Astrocyte (in vitro differentiated cells and primary cell): Measurements from ENCODE around the gene SLC18B1. TPM values are rescaled to one million over a fixed set of nuclear protein-coding genes. Genes with fewer than 3 reads are reported as not detected.

Experiments used
- DNase-seq: peaks from one replicate; pipeline ENCODE4 v3.0.0-alpha.2; 2010; ENCODE audit warnings: low read depth
- FAIRE-seq: peaks from 2 replicates; lab custom pipeline; 2011; peaks lifted over from hg19 to GRCh38; lab: Jason Lieb, UNC
- H2AFZ ChIP-seq: 2 replicates; pipeline ENCODE4 v1.6.0; 2012; ENCODE audit warnings: low read depth, low read length, inconsistent platforms
- H3K27ac ChIP-seq: 2 replicates; pipeline ENCODE4 v1.5.1; 2011; ENCODE audit warnings: low read depth, low read length, inconsistent platforms
- H3K27me3 ChIP-seq: 2 replicates; pipeline ENCODE4 v1.6.0; 2011; ENCODE audit warnings: low read length, inconsistent platforms; ENCODE audit not compliant: insufficient read depth
- H3K36me3 ChIP-seq: 2 replicates; pipeline ENCODE4 v1.5.1; 2011; ENCODE audit warnings: low read length, inconsistent platforms; ENCODE audit not compliant: insufficient read depth
- H3K4me1 ChIP-seq: 2 replicates; pipeline ENCODE4 v1.5.1; 2011; ENCODE audit warnings: low read length, inconsistent platforms; ENCODE audit not compliant: insufficient read depth
- H3K4me2 ChIP-seq: 2 replicates; pipeline ENCODE4 v1.6.0; 2012; ENCODE audit warnings: low read length, inconsistent platforms
- H3K4me3 ChIP-seq: 2 replicates; pipeline ENCODE4 v1.5.1; 2011; ENCODE audit warnings: low read depth, mild to moderate bottlenecking, low read length, inconsistent platforms; ENCODE audit not compliant: insufficient read depth
- H3K79me2 ChIP-seq: 2 replicates; pipeline ENCODE4 v1.6.0; 2012; ENCODE audit warnings: mild to moderate bottlenecking, low read length, inconsistent platforms; ENCODE audit not compliant: insufficient read depth
- H3K9ac ChIP-seq: 2 replicates; pipeline ENCODE4 v1.6.0; 2012; ENCODE audit warnings: mild to moderate bottlenecking, low read length, inconsistent platforms
- H3K9me3 ChIP-seq: 2 replicates; pipeline ENCODE4 v1.5.1; 2012; ENCODE audit warnings: low read depth, mild to moderate bottlenecking, low read length, inconsistent platforms; ENCODE audit not compliant: insufficient read depth
- H4K20me1 ChIP-seq: 2 replicates; pipeline ENCODE4 v1.6.0; 2012; ENCODE audit warnings: low read length, inconsistent platforms; ENCODE audit not compliant: insufficient read depth
- H3K27ac Mint-ChIP-seq: one replicate; pipeline ENCODE4 v1.8.0; 2021; ENCODE audit warnings: mild to moderate bottlenecking, mixed read lengths; ENCODE audit not compliant: unreplicated experiment
- H3K27me3 Mint-ChIP-seq: one replicate; pipeline ENCODE4 v1.8.0; 2021; ENCODE audit warnings: low read depth, mixed read lengths; ENCODE audit not compliant: unreplicated experiment
- H3K36me3 Mint-ChIP-seq: one replicate; pipeline ENCODE4 v1.8.0; 2021; ENCODE audit warnings: low read depth, mixed read lengths; ENCODE audit not compliant: unreplicated experiment
- H3K4me1 Mint-ChIP-seq: one replicate; pipeline ENCODE4 v1.8.0; 2021; ENCODE audit warnings: low read depth, mixed read lengths; ENCODE audit not compliant: unreplicated experiment
- H3K4me3 Mint-ChIP-seq: one replicate; pipeline ENCODE4 v1.8.0; 2021; ENCODE audit warnings: mild to moderate bottlenecking, moderate library complexity, mixed read lengths; ENCODE audit not compliant: unreplicated experiment
- H3K9me3 Mint-ChIP-seq: one replicate; pipeline ENCODE4 v1.8.0; 2021; ENCODE audit warnings: mild to moderate bottlenecking, mixed read lengths; ENCODE audit not compliant: unreplicated experiment
- EZH2 ChIP-seq: IDR thresholded peaks from 2 replicates; pipeline ENCODE4 v1.6.1; 2012; ENCODE audit warnings: mild to moderate bottlenecking, low read length, inconsistent platforms; ENCODE audit not compliant: insufficient read depth
- total RNA-seq: library from RNA; stranded (reverse); gene quantifications from 2 replicates; pipeline ENCODE4 v1.2.1, GENCODE V29; 2021
- TF ChIP-seq, protein P1 (sequence below): IDR thresholded peaks from 2 replicates; pipeline ENCODE4 v1.5.1; 2011; ENCODE audit warnings: low read depth, mild to moderate bottlenecking, inconsistent platforms, low read length, moderate library complexity; ENCODE audit not compliant: insufficient read depth

Gene SLC18B1
- total RNA-seq, 1 donor from 2014 or later = 8.2 TPM

DNA sequence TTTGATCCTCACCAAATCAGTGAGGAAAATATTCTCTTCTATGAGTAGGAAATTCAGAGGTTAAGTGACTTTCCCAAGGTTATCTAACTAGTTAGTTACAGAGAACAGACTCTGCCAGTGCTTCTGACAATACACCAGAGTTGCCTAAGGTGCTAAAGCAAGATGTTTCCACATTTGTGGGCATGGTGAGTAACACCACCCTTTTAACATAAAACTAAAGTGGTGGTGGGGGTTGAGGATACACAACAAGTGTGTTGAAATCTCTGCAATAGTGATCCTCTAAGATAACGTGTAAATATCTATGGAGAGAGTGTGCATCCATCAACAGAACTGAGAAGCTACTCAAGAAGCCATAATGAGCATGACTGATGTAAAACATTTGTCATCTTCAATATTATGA, 52.4 kb downstream of the SLC18B1 start:
- H3K36me3 Mint-ChIP-seq = no peaks in the 10 kb centered on the region
- no peaks in the 10 kb centered on the region for H3K4me1 Mint-ChIP-seq
- H3K79me2 ChIP-seq = no peaks in the 10 kb centered on the region
- peaks cover 2% of the 10 kb centered on the region for H3K9me3 Mint-ChIP-seq
- no peak overlapping the region for H3K4me3 Mint-ChIP-seq
- no peaks in the 10 kb centered on the region for H3K36me3 ChIP-seq
- no peak overlapping the region for H3K27ac Mint-ChIP-seq
- H3K9me3 ChIP-seq = no peaks in the 10 kb centered on the region
- H3K4me3 ChIP-seq = no peak overlapping the region
- H3K4me1 ChIP-seq = no peaks in the 10 kb centered on the region
- H3K27me3 ChIP-seq = no peaks in the 10 kb centered on the region
- DNase-seq (no peak), FAIRE-seq (no peak)
- TF ChIP-seq, protein P1, sequence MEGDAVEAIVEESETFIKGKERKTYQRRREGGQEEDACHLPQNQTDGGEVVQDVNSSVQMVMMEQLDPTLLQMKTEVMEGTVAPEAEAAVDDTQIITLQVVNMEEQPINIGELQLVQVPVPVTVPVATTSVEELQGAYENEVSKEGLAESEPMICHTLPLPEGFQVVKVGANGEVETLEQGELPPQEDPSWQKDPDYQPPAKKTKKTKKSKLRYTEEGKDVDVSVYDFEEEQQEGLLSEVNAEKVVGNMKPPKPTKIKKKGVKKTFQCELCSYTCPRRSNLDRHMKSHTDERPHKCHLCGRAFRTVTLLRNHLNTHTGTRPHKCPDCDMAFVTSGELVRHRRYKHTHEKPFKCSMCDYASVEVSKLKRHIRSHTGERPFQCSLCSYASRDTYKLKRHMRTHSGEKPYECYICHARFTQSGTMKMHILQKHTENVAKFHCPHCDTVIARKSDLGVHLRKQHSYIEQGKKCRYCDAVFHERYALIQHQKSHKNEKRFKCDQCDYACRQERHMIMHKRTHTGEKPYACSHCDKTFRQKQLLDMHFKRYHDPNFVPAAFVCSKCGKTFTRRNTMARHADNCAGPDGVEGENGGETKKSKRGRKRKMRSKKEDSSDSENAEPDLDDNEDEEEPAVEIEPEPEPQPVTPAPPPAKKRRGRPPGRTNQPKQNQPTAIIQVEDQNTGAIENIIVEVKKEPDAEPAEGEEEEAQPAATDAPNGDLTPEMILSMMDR = no peak
- no peak for TF ChIP-seq EZH2
- H3K27me3 Mint-ChIP-seq = peaks cover 3% of the 10 kb centered on the region
- no peak overlapping the region for H2AFZ ChIP-seq
- H4K20me1 ChIP-seq = no peaks in the 10 kb centered on the region
- H3K9ac ChIP-seq = no peak overlapping the region
- H3K27ac ChIP-seq = no peak overlapping the region
- H3K4me2 ChIP-seq = no peak overlapping the region

DNA sequence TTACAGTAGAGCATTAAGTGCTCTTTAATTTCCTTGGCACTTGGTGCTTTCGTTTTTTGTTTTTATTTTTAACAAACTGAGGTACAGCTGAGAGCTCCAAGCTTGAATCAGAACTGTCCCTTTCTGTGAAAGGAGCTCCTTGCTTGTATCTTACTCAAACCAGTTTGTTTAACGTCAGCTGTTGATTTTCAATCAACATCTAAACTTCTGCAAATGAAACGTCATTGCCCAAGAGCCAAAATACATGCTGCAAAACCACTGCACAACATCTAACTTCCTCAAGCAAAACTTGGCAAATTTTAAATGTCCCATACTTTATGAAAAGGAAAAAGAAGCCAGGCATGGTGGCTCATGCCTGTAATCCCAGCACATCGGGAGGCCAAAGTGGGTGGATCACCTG, 55.9 kb downstream of the SLC18B1 start:
- H3K27ac Mint-ChIP-seq = no peak overlapping the region
- Histone ChIP-seq H3K36me3 (no peaks in the 10 kb centered on the region), H3K79me2 (no peaks in the 10 kb centered on the region), H3K4me1 (no peaks in the 10 kb centered on the region), H3K9ac (no peak overlapping the region), H3K27ac (no peak overlapping the region), H3K4me2 (no peak overlapping the region), H2AFZ (no peak overlapping the region), H3K9me3 (no peaks in the 10 kb centered on the region), H4K20me1 (no peaks in the 10 kb centered on the region), H3K27me3 (no peaks in the 10 kb centered on the region), H3K4me3 (no peak overlapping the region)
- no peaks in the 10 kb centered on the region for H3K4me1 Mint-ChIP-seq
- H3K27me3 Mint-ChIP-seq = peaks cover 3% of the 10 kb centered on the region
- DNase-seq (no peak), FAIRE-seq (no peak)
- peaks cover 5% of the 10 kb centered on the region for H3K9me3 Mint-ChIP-seq
- H3K36me3 Mint-ChIP-seq = no peaks in the 10 kb centered on the region
- no peak for TF ChIP-seq EZH2
- TF ChIP-seq, protein P1 = no peak
- H3K4me3 Mint-ChIP-seq = no peak overlapping the region

DNA sequence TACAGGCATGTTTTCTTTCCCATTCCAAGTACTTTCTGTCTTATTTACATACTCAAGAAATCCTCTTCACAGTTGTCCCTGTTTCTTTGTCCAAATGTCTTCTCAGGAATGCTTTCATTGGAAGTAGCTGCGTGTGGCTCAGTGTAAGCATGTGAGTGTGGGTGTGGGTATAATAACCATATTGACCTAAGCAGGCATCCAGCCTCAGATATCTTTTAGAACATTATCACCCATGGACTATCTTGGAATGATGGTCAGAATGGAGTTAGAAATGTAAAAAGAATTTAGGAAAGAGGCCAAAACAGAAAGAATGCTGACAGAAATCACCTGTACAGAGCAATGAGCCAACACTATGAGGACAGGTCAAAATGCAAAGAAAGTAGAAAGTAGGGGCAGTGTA, 57.2 kb downstream of the SLC18B1 start:
- TF ChIP-seq, protein P1 = no peak
- TF ChIP-seq EZH2 = no peak
- Histone ChIP-seq H3K27ac (no peak overlapping the region), H3K9me3 (no peaks in the 10 kb centered on the region), H3K27me3 (no peaks in the 10 kb centered on the region), H3K79me2 (no peaks in the 10 kb centered on the region), H4K20me1 (no peaks in the 10 kb centered on the region), H3K4me3 (no peak overlapping the region), H3K36me3 (no peaks in the 10 kb centered on the region), H3K9ac (no peak overlapping the region), H3K4me1 (no peaks in the 10 kb centered on the region), H3K4me2 (no peak overlapping the region), H2AFZ (no peak overlapping the region)
- no peak overlapping the region for H3K4me3 Mint-ChIP-seq
- DNase-seq (no peak), FAIRE-seq (no peak)
- no peaks in the 10 kb centered on the region for H3K4me1 Mint-ChIP-seq
- peaks cover 3% of the 10 kb centered on the region for H3K9me3 Mint-ChIP-seq
- no peak overlapping the region for H3K27ac Mint-ChIP-seq
- H3K27me3 Mint-ChIP-seq = no peaks in the 10 kb centered on the region
- H3K36me3 Mint-ChIP-seq = no peaks in the 10 kb centered on the region
